GOT3 (cell line): ENCODE data around the gene ABCB10.
A peak's percentile ranks its signal among the peaks of the same experiment; 100 is the strongest.
"Not testable (repeated sequence)": the region's sequence is repeated elsewhere in the genome, so short reads cannot be mapped to it uniquely, and the experiment has no call there.

ENCODE experiments used
- DNase-seq: peaks from one replicate; lab custom pipeline; 2025; ENCODE audit warnings: mixed read lengths; lab: John Stamatoyannopoulos, UW

The ABCB10 gene

DNA sequence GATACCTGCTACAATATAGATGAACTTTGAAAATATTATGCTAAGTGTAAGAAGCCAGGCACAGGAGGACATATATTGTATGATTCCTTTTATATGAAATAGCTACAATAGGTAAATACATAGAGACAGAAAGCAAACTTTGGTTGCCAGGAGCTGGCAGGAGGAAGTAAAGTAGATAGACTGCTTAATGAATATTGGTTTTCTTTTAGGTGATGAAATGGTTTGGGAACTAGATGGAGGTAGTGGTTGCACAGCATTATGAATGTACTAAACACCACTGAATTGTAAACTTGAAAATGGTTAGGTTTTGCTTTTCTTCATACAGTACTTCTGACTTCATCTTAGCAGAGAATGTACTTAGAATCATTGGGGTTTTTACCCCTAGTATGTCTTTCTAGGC lies 21.5 kb downstream of the ABCB10 start:
- DNase-seq, result no peak

DNA sequence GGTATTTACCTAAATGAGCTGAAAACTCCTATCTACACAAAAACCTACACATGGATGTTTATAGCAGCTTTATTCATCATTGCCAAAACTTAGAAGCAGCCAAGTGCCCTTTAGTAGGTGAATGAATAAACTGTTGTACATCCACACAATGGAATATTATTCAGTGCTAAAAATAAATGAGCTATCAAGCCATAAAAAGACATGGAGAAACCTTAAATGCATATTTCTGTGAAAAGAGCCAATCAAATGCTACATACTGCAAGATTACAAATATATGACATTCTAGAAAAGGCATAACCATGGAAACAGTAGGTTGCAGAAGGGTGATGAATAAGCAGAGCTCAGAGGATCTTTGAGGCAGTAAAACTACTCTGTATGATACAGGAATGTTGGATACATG lies 23.3 kb downstream of the ABCB10 start:
- DNase-seq, result no peak

DNA sequence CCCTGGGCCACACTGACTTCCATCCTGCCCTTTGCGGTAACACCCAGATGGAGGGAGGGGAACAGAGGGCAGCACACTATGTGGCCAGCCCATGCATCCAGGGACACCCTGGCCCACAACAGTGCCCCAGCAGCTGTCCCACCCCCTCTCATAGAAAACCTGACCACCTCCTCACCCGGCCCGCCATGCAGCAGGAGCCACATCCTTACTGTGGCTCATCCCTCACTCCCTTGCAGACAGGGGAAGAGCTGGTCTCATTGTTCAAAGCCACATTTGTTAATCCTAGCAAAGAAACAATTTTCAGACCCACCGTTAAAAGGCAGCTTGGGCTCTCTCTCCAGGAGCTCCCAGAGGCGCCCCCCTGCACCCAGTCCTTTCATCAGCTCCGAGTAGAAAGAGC lies 27.2 kb downstream of the ABCB10 start:
- DNase-seq, result no peak

DNA sequence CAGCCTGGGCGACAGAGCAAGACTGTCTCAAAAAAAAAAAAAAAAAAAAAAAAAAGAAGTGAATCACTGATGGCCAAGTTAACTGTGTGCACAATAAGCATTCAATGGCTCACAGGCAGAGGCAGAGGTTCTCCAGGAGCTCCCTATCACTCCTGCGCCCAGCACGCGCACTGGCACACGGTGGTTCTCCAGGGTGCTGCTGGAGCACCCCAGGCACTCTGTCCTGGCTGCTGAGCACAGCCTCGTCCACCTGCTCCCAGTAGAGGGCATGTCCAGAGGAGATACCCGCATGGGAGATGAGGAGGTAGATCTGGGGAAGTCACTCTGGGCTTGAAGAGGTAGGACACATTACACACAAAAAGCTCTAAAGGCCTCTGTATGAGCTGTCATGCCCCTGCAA lies 28.9 kb downstream of the ABCB10 start:
- DNase-seq, result no peak

DNA sequence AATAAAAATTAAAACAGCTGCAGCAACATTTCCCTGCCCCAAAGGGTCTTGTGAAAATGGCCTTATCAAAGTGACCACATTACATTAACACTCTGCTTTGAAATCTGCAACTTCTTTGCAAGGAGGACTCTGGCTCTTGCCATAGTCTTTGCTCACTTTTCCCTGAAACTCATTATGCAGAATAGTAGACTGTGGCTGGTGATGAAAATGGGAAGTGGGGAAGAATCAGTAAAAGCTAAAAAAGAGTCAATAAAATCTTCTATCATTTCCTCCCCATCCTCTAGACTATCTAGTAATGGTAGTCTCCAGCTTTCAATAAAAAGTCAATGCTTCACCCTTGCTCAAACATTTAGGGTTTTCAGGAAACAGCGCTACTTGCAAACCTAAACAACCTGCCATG lies 31.8 kb downstream of the ABCB10 start:
- DNase-seq, result no peak

DNA sequence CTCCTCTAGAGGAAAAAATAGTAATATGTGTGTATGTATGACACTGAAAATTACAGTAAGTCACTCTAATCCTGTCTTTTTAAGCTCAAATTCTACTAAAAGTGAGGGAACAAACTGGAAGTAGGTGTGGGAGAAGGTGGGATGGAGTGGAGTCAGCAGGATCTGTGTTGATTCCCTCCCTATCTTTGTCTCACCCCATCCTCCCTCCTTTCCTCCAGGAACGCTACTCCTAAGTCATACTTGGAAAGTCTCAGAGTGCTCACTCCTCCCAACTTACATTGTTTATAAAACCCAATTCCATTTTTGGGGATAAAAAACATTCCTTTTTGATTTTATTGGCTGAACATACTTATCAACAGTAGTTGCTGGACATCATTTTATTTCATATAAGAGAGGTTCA lies 35.5 kb downstream of the ABCB10 start:
- no peak for DNase-seq

DNA sequence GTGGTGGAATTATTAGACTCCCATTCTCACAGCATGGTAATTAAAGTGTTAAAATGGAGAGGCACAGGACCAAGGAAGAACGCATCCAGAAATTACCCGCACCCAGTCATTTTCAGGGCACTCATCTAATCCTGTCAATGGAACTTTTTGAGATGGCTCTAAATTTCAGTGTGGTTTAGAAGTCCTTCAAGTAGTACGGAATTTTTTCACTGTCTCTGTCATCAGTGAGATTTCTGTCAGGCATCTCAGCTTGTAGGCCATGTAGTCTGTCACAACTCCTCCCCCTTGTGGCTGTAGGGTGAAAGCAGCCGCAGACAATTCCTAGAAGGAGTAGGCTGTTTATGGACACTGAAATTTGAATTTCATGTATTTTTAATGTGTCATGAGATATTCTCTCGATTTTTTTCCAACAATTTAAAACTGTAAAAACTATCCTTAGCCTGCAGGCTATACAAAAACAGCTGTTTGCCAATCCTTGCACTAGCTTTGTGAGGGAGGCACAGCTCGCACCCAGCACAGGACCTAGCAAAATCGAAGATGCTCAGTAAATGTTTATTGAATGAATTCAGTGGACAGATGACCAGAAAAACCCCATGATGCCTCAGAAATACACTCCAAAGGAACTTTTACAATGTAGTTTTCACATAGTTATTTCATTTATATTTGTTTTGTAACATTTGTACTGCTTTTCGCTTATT lies 43.8 kb downstream of the ABCB10 start:
- DNase-seq, result peak; percentile 49

DNA sequence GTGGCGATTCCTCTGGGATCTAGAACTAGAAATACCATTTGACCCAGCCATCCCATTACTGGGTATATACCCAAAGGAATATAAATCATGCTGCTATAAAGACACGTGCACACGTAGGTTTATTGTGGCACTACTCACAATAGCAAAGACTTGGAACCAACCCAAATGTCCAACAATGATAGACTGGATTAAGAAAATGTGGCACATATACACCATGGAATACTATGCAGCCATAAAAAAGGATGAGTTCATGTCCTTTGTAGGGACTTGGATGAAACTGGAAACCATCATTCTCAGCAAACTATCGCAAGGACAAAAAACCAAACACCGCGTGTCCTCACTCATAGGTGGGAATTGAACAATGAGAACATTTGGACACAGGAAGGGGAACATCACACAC lies 46.9 kb downstream of the ABCB10 start:
- DNase-seq, result not testable (repeated sequence)

DNA sequence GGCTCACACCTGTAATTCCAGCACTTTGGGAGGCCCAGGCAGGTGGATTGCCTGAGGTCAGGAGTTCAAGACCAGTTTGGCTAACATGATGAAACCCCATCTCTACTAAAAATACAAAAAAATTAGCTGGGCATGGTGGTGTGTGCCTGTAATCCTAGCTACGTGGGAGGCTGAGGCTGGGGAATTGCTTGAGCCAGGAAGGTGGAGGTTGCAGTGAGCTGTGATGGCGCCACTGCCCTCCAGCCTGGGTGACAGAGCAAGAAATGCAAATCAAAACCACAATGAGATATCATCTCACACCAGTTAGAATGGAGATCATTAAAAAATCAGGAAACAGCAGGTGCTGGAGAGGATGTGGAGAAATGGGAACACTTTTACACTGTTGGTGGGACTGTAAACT lies 47.3 kb downstream of the ABCB10 start:
- DNase-seq, result not testable (repeated sequence)

DNA sequence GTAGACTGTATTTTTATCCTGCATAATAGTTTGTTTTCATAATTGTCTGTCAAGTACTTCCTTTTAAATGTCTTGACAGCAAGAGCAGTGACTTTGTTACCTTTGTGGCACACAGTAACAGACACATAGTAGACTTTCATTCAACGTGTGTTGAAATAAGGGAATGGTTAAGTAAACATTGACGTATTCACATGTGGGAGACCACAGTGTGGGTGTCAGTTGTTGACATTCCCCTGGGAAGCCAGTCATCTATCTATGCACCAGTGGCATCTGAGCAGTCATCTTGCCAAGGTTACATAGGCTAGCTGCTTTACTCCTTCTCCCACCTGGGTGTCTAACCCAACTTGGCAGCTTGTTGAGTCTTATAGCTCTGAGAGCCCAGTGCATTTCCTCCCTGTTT lies 48.9 kb downstream of the ABCB10 start:
- DNase-seq, result no peak

DNA sequence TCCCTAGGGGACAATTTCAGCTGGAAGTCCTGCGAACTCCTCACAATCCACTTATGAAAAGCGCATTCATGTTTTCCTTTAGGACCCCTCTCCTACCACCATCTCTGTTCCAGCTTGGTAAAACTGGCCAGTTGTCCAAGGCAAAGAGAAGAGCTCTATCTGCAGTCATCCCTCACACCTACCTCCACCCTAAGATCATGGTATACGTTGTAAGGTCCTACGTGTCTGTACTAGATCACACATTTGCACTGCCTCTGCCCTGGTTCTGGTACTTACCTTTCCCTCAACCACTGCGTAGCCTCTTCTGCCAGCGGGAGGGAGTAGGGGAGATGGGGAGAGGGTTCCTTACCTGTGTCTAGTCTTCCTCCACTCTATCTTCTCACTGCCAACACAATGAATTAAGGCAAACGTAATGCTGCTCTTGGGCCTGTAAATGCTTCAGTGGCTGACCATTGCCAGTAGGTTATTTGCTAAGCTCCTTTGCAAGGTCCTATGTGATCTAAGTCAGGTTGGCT lies 49.6 kb downstream of the ABCB10 start:
- DNase-seq, result no peak

DNA sequence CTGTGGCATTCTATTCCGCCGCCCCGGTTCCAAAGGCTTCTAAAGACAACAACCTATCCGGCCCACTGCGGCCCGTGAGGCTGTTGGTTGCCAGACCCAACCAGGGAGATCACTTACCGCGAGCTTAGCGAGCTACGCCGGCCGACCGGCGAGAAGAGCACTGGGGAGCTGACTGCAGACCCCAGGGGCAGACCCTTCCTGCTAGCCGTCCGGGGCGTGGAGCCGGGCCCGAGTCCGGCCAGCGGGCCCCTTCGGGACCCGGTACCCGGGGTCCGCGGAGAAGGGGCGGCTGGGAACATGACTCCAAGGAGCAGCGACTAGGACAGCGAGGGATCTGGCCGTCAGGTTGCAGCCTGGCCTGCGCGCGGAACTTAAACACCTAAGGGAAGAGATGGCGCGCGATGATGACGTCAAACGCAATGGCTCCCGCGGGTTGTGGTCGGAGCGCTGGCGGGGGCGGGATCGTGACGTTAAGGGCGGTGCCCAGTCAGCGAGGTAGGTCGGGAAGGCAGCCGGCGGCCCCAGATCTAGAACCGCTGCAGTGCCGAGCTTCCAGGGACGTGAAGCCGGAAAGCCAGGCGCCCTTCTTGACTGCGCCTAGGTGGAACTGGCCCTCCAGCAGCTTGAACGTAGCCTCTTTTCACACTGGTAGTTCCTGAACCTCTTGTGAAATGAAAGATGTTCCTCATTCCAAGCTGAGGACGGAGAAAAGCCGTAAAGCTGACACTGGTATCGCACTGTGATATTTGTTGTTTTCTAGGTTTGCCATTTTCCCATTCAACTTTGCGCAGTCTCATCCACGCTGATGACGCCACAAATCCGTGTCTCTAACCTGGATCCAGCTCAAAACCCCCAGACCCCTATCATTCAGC lies 50.3 kb downstream of the ABCB10 start, which contains the start of gene NUP133:
TSS of gene NUP133 (minus strand) at position 391 of the 872 bp plus-strand sequence. CDS start at position 299, 92 bp downstream.
- DNase-seq, result peak; percentile 99

DNA sequence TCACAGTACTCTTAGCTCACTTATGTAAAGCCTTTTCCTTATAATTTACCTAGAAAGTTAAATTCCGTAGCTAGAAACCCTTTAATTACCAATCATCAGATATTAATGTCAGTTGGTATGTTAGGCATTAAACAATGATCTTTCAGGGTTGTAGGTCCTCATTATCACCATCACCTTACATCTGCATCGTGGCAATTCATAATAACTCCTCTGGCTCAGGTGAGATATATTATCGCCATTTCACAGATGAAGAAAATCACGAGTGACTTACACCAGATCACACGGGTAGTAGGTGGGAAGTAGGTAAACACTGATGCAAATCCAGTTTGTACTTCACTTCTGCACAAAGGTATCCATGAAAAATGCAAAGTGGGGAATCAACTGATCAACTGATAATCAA lies 51.0 kb downstream of the ABCB10 start:
- no peak for DNase-seq

DNA sequence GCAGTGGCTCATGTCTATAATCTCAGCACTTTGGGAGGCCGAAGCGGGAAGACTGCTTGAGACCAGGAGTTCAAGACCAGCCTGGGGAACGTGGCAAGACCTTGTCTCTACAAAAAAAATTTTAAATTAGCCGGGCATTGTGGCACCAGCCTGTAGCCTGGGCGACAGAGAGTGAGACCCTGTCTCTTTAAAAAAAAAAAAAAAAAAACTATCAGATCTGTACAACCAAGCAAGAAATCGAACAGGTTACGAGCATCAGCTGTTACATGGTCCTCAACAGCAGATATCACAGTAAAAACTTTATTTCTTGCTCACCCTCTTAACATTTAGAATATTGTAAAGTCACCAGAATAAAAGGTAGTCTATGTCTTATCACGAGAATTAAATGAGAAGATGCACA lies 51.9 kb downstream of the ABCB10 start:
- DNase-seq, result no peak

DNA sequence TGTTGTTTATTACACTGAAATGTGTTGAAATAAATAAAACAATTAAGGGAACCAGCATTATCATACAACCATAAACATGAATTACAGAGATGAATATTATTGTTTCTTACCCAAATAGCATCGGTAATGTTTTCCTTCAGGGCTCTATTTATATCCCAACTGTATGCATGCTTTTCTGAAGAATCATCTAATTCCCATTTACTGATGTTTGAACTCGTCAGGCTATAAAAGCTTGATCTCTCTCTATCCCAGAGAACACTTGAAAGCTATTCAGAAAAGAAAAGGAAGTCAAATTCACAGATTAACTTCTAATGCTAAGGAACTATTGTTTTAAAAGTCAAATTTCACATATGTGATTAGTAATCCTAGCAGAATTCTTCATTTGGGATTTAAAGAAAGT lies 62.7 kb downstream of the ABCB10 start:
- no peak for DNase-seq

DNA sequence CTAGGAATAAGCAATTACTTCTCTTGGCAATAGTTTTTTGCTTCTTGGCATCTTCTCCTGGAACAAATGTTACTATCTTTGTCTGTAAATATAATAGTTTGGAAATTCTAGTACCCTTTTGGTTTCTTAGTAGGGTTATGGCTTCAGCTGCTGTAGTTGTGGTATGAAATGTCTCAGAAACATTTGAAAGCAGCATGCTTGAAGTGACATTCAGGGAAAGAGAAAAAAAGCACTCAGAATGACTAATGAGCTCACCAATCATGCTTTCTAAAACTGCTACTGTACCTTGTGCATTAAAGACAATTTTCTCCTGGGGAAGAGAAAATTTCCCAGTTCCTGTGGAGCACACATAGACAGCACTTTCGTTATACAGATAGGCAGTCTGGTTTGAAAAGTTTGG lies 71.3 kb downstream of the ABCB10 start:
- DNase-seq, result no peak

DNA sequence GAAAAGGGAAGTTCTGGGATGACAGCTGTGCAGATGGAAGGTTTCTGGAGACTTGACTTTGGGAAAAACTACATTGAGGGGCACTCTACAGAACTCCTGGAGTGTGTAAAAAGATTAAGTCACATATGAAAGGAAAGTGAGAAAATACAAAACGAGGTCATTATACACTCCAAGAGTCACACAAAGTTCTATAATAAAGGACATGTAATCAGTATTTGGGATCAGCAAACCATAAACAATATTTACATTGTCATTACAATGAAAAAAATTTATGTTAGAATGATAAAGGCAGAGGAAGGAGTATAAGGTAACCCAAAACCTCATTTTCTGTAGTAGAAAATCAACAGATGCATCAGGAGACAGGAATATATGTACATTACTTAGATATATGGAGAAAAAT lies 73.2 kb downstream of the ABCB10 start:
- no peak for DNase-seq

DNA sequence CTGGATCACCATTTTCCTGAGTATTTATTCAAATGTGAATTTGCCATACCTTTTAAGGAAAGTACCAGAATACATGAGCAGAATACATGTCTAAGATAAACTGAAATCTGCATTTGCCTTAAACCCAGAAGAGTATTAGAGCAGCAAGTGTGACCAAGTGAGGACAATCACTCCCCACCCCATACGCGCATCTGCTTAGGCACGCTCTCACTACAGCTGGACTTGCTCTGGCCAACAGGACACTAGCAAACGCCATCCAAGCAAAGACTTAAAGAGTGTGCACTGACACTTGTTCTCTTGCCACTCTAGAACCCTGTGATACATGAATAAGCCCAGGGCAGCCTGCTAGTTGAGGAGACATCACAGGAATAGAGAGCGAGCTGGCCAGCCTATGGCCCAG lies 76.0 kb downstream of the ABCB10 start:
- DNase-seq, result no peak

DNA sequence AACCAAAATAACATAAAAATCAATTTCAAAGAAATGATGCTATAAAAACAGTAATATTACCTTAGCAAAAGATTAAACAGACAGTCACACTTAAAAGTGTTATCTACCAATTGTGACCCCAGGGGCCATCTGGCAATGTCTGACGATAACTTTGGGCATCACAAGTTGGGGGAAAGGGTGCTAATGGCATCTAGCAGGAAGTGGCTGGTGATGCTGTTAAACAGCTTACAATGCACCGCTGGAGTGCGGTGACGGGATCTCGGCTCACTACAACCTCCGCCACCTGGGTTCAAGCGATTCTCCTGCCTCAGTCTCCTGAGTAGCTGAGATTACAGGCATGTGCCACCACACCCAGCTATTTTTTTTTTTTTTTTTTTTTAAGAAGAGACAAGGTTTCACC lies 78.0 kb downstream of the ABCB10 start:
- no peak for DNase-seq

DNA sequence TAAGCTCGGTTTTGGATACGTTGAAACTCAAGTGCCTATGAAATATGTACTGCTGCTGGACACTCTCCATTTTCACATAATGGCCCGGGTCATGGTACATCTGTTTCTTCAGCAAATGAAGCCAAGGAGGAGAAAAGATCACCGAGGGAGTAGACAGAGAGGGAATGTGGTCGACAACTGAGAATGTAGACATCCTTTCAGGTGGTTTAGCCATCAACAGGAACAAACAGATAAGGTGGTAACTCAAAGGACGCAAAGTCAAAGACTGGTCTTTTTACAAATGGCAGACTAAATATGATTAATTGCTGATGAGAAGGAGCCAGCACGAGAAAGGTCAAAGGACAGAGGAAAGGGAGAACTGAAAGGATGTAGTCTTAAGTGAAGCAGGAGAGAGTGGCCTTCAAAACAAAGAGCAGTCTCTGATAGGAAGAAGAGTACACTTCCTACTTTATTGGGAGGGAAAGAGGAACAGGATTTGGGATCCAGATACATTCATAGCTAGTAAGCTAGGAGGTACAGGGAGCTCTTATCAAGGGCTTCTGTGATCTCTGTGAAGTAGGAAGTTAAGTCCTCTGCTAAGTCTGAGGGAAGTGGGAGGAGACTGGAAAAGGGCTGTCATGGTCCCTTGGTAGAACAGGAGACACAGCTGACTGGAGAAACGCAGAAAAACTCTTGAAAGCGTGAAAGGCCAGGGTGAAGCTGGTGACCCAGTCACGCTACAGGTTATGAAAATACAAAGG lies 78.7 kb downstream of the ABCB10 start:
- DNase-seq, result no peak

DNA sequence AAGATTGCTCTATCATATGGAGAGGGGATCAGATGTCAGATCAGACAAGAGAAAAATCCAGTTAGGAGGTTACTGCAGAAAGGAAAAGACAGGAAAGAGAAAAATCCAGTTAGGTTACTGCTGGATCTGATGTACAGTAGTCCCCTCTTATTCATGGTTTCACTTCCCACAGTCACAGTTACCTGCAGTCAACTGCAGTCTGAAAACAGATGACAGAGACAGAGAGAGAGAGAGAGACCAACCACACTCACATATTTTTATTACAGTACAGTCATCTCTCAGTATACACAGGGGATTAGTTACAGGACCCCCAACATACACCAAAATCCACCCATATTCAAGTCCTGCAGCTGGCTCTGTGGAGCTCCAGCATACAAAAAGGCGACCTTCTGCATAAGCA lies 79.7 kb downstream of the ABCB10 start:
- no peak for DNase-seq

DNA sequence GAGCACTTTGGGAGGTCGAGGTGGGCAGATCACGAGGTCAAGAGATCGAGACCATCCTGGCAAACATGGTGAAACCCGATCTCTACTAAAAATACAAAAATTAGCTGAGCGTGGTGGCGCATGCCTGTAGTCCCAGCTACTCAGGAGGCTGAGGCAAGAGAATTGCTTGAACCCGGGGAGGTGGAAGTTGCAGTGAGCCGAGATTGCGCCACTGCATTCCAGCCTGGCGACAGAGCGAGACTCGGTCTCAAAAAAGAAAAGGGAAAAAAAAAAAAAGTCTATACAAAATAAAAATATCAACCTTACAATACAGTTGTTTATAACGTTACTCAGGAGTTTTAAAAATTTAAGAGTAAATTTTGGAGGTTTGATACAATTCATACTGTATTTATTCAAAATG lies 82.6 kb downstream of the ABCB10 start:
- not testable (repeated sequence) for DNase-seq
